GM12878 (cell line): Measurements from ENCODE around the gene AEN. TPM values are rescaled to one million over a fixed set of nuclear protein-coding genes. Genes with fewer than 3 reads are reported as not detected.
A peak's percentile ranks its signal among the peaks of the same experiment; 100 is the strongest.

Source experiments
- ATF3 ChIP-seq: IDR thresholded peaks from 2 replicates; pipeline ENCODE4 v1.6.1; 2011; ENCODE audit warnings: low read depth, mild to moderate bottlenecking, low read length, moderate library complexity, borderline replicate concordance; ENCODE audit errors: extremely low read depth
- BCLAF1 ChIP-seq: fragments of 450-650 bp; IDR thresholded peaks from 2 replicates; pipeline ENCODE4 v1.6.1; 2017; ENCODE audit warnings: antibody characterized with exemption, mild to moderate bottlenecking, moderate library complexity
- CUX1 ChIP-seq: IDR thresholded peaks from 2 replicates; pipeline ENCODE4 v1.6.1; 2012; ENCODE audit warnings: improper control_type of control experiment, low read depth, low read length; ENCODE audit not compliant: insufficient replicate concordance
- E2F8 ChIP-seq: fragments of 450-650 bp; IDR thresholded peaks from 2 replicates; pipeline ENCODE4 v1.6.1; 2018; ENCODE audit warnings: mild to moderate bottlenecking, low read depth, moderate library complexity; ENCODE audit not compliant: partially characterized antibody
- ELK1 ChIP-seq: IDR thresholded peaks from 2 replicates; pipeline ENCODE4 v1.6.1; 2012; ENCODE audit warnings: low read depth, low read length, improper control_type of control experiment
- FOXM1 ChIP-seq: IDR thresholded peaks from 2 replicates; pipeline ENCODE4 v1.6.1; 2012; ENCODE audit warnings: low read depth, mild to moderate bottlenecking, inconsistent platforms, low read length, moderate library complexity
- MEF2A ChIP-seq: IDR thresholded peaks from 2 replicates; pipeline ENCODE4 v1.6.1; 2011; ENCODE audit warnings: low read depth, mild to moderate bottlenecking, low read length, moderate library complexity; ENCODE audit not compliant: insufficient read depth
- NBN ChIP-seq: fragments of 450-650 bp; IDR thresholded peaks from 2 replicates; pipeline ENCODE4 v1.6.1; 2016
- NR2C2 ChIP-seq: IDR thresholded peaks from 2 replicates; pipeline ENCODE4 v1.6.1; 2011; ENCODE audit warnings: borderline replicate concordance, low read depth; ENCODE audit not compliant: control insufficient read depth, insufficient read length
- RB1 ChIP-seq: fragments of 450-650 bp; formaldehyde crosslinking; IDR thresholded peaks from 2 replicates; pipeline ENCODE4 v1.6.1; 2017; ENCODE audit warnings: mild to moderate bottlenecking, borderline replicate concordance
- SMC3 ChIP-seq: IDR thresholded peaks from 2 replicates; pipeline ENCODE4 v1.6.1; 2011; ENCODE audit warnings: low read length, improper control_type of control experiment, borderline replicate concordance
- STAT3 ChIP-seq: IDR thresholded peaks from 2 replicates; pipeline ENCODE4 v1.6.1; 2011; ENCODE audit warnings: low read depth, low read length, improper control_type of control experiment
- polyA plus RNA-seq, 11 experiments: library from polyadenylated mRNA; depleted of rRNA in 4 of 11; unstranded in 6 of 11; stranded (reverse) in 5 of 11; fragments of >200 nt; fragmentation: Nextera tagmentation in 4 of 11; fragmentation: Illumina TruSeq in 1 of 11; extraction: Ambion mirVana in 4 of 11; extraction: Trizol in 1 of 11; gene quantifications; 1 replicate in 1 of 11; 2 replicates in 10 of 11; pipeline versions ENCODE4 v1.2.1 to v1.2.3, GENCODE V29; 2011 to 2016; ENCODE audit warnings: inconsistent platforms in 2 of 11, missing spikeins in 2 of 11, low read depth in 1 of 11
- total RNA-seq, 4 experiments: library from RNA; depleted of rRNA in 3 of 4; stranded (reverse); fragments of >200 nt in 3 of 4; fragmentation: Illumina TruSeq in 1 of 4; extraction: Trizol in 1 of 4; gene quantifications; 2 replicates each; pipeline versions ENCODE4 v1.2.1 to v1.2.3, GENCODE V29; 2013 to 2021
- TF ChIP-seq, protein P1 (sequence below): fragments of 450-650 bp; IDR thresholded peaks from 2 replicates; pipeline ENCODE4 v1.6.1; 2016; ENCODE audit warnings: mild to moderate bottlenecking

AEN gene
- total and polyA plus RNA-seq, 10 of the 15 experiments (the other 5 are each of a cell fraction or from before 2014, with no cell fraction given) = 11.7 to 81.2 (median 53.7) TPM

DNA sequence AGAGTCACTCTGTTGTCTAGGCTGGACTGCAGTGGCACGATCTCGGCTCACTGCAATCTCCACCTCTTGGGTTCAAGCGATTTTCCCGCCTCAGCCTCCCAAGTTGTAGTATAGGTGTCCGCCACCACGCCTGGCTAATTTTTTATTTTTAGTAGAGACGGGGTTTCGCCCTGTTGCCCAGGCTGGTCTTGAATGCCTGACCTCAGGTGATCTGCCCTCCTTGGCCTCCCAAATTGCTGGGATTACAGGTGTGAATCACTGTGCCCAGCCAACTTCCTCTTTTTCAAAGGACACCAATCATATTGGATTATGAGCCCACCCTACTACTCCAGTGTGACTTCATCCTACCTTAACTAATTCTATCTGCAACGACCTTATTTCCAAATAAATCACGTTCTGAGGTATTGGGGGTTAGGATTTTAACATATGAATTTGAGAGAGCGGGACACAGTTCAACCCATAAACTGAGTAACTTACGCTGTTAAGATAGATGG, 20.9 kb downstream of the AEN start (continued):
- TF ChIP-seq CUX1 = no peak
- 0 out of 2 replicates have a peak, but pooled peaks have one; percentile 10 for TF ChIP-seq NBN
- no peak for TF ChIP-seq SMC3
- no peak for TF ChIP-seq ATF3
- no peak for TF ChIP-seq MEF2A
- no peak for TF ChIP-seq E2F8
- TF ChIP-seq, protein P1, sequence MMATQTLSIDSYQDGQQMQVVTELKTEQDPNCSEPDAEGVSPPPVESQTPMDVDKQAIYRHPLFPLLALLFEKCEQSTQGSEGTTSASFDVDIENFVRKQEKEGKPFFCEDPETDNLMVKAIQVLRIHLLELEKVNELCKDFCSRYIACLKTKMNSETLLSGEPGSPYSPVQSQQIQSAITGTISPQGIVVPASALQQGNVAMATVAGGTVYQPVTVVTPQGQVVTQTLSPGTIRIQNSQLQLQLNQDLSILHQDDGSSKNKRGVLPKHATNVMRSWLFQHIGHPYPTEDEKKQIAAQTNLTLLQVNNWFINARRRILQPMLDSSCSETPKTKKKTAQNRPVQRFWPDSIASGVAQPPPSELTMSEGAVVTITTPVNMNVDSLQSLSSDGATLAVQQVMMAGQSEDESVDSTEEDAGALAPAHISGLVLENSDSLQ = no peak
- peak; percentile 58; the same call in 1 of the 2 replicates for TF ChIP-seq RB1
- TF ChIP-seq FOXM1 = no peak
- TF ChIP-seq STAT3 = no peak
- TF ChIP-seq NR2C2 = no peak
- no peak for TF ChIP-seq BCLAF1
- no peak for TF ChIP-seq ELK1
